ENCODE measurements around the gene TNNC1.

The TNNC1 gene

DNA sequence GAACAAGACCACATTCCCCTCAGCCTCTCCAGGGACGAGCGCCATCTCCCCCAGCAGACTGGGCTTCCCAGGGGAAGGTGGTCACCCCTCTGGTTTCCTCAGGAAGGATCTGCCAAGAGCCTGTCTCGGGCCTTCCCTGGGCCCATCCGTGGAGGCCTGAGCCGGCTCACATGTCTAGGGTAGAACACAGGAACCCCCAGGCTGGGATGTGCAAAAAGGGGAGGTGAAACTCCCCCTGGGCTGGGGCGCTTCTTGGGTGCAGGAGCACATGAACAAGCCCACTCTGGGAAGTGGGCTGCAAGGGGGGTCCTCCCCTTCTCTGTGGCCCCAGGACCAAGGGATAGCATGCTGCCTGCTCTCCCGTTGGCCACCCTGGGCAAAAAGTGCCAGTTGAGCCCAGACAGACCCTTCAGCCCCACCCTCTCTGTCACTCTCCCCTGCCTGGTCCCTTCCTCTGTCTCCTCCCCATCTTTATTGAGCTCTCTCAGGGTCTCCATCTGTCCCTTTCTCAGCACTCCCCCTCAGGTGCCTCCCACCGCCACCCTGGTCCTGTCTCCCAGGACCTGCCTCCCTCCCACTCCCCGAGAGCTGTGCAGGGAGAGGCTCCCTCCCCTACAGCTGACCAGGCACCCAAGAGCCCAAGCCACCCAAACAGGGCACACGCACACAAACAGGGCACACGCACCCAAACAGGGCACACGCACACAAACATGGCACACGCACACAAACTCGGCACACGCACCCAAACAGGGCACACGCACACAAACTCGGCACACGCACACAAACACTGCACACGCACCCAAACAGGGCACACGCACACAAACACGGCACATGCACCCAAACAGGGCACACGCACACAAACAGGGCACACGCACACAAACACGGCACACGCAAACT lies 9.8 kb downstream of the TNNC1 start:
- DNase-seq (ENCODE audit: low spot score), result no peak

DNA sequence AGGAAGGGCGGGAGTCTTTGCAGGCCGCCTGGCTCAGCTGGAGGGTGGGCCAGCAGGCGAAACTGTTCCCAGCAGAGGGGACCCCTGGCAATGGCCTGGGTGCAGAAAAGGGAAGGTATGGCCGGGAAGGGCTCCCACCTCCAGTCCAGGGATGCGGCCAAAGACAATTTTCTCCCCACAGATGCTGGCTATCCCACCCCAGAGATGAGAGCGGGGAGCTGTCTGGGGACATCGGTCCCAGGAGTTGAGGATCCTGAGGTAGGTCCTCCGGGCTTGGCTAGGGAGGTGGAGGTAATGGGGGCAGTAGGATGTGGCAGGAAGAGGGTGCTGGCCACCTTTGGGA lies 10.6 kb downstream of the TNNC1 start:
- no peak for DNase-seq (ENCODE audit: low spot score)

DNA sequence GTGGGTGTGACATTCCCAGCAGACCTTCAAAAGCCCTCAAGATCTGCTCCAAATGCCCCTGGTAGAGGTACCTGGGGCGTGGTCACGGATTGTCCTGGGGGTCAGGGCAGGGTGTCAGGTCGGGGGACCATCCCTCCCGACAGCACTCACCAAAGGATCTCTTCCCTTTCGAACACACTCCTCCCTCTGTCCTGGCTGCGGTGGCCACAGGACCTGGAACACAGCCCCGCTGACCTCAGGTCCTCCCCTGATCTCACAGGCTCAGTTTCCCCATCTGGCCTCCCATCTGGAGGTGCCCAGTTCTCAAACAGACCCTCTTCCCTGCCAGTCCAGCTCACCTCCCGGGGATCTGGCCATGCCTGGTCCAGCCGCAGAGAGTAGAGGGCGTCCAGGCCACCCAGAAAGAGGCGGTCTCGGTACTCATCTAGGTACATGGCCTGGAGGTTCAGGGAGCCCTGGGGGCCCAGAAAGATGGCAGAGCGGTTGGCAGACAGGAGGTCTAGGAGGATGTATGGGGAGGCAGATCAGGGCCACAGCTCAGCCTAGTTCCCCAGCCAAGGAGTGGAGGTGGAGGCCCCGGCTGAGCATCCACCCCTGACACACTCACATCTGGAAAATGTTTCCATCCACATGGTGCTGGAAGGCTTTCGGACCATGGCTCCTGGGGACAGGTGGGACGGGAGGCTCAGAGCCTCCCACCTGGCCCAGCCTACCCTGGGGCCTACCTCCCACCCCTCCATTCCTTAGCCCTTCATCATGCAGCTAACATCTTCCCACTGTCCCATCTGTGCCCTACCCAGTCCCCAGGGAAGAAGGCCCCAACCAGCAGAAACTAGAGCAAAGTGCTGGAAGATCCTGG lies 11.2 kb downstream of the TNNC1 start:
- no peak for DNase-seq (ENCODE audit: low spot score)

DNA sequence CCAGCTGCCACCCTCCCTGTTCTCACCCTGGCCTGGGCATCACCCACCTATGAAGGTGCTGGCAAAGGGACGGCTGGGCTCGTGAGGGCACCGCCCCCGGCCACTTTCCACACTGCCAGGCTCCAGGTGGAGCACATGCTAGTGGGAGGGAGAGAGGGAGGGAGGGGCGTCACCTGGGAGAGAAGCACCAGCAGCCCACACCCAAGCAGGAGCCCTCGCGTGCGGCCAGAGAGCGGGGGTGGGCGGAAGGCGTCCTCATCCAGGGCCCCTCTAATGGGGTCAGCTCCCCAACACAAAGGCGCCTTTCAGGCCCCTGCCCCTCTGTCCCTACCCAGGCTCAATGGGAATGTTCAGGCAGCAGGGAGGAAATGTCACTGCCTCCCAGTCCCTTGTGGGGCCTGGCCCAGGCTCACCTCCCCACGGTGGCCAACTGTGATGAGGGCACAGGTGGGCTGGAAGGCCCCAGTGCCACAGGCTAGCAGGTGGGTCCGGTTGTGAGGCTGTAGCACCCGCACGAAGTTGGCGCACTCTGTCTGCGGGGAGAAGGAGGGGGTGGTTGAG lies 12.0 kb downstream of the TNNC1 start:
- no peak for DNase-seq (ENCODE audit: low spot score)

DNA sequence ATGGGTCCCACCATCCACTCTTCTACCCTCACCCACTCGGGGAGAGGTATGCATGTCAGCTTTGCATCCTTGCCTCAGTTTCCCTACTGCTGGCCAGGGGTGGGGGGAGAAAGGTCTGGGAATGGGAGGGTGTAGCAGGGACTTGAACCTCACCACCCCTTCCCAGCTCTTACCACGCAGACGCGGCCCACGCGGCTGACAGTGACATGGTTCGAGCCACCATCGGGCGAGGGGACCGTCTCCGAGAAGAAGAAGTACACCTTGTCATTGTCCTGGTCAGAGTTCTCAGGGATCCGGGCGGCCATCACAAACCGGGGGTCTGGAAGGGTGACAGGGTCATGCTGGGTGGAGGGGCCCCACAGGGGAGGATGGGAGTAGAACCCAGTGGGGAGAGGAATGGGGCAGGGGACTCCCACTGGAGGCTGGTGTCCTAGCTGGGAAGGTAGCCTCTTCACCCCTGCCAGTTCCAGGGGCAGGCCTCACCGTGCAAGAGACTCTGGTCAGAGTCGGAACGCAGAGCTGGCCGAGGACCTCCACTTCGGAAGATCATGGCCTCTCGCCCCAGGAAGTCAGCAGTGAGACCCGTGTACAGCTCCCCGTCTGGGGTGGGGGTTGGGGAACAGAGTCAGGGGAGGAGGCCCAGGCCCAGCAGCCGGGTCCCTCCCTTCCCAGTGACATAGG lies 12.6 kb downstream of the TNNC1 start:
- no peak for DNase-seq (ENCODE audit: low spot score)

DNA sequence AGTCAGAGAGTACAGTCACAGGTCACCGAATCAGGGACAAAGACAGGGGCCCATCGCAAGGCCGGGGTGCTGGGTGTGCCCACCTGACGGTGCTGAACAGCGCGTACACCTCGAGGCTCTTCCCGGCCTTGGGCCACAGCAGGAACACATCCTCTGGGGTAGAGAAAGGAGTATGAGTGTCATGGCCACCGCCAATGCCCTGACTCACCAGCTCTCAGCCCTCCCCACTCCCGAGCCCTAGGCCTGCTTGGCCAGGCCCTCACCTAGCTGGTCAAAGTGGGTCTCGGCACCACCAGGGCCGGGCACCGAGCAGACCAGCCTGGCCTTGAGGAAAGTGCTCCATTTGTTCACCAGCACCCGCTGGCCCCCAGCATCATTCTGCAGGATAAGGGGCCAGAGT lies 13.2 kb downstream of the TNNC1 start:
- DNase-seq (ENCODE audit: low spot score), result no peak

DNA sequence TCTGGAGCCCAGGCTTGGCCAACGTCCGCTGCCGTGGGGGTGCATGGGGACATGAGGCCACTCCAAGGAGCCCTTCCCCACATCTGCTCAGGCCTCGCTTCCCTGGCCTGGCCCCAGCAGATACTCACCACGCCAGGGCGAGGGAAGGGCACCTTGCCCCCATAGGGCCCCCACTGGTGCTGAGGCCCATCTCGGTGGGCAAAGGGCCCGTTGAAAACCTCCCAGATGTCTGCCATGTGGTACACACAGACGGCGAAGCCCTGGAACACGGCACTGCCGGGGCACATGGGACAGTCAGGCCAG lies 13.6 kb downstream of the TNNC1 start:
- DNase-seq (ENCODE audit: low spot score), result no peak

DNA sequence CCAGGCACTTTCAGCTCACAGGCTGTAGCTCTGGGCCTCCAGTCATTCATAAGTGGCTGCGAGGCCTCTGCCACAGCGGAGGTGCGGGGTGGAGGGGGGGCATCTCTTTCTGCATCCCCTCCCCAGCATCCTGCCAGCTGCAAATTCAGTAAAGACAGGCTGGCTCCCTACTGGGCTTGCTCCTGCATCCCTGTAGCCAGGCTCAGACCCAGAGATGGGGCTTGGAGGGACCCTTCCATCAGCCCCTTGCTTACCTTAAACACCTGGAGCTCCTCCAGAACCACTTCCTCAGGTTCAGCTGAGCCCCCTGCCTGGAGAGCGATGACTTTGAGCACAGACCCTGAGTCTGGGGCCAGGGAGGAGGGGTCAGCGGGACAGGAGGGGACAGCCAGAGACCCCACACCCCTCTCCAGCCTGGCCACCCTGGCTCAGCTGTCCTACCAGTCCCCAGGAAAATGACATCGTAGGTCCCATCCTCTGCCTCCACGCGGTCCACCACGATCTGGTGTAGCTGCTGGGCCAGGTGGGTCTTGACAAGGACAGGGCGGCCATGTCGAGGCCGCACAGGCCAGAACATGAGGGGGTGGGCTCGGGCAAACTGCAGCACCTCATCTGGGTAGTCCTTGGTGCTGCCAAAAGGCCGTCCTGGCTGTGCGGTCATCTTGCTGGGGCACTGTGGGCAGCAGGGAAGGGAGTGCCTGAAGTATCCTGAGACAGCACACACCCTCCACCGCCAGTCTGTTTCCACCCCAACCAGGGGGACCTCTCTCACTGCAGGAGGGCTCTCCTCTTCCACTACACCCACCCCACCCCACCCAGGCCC lies 14.2 kb downstream of the TNNC1 start:
- no peak for DNase-seq (ENCODE audit: low spot score)

DNA sequence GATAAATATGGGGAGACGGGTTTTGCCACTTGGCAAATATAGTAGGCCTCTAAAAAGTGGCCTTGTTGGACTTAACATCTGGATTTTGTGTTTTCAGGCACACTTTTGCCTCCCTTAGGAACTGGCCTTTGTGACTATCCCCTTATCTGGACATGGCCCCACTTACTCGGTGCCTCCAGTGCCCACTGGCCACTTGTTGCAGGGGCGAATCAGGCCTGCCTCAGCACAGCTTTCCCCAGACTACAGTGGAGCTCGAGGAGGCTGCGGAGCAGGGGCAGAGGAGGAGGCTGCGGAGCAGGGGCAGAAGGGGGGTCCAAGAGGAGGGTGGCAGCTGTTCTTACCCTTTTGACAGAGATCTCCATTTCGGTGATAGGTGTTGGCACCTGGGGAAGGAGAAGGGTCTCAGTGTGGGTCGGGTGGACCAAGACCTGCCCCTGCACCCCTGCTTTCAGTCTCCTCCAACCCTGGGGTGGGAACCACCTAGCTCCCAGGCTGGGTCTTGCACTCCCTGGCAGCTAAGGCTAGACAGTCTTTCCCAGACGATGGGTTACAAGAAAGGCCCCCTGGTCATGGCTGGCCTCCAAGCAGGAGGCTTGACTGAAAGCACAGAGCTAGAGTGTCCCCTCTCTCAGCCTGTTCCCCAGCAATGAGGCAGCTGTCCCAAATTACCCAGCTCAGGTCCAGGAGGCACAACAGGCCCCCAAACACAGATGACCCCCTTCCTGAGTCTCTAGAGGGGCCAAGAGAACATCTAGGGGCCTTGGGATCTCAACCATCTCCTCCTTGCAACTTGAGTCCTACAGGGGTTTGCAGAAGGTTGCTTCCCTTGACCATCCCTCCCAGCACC lies 15.0 kb downstream of the TNNC1 start:
- no peak for DNase-seq (ENCODE audit: low spot score)

DNA sequence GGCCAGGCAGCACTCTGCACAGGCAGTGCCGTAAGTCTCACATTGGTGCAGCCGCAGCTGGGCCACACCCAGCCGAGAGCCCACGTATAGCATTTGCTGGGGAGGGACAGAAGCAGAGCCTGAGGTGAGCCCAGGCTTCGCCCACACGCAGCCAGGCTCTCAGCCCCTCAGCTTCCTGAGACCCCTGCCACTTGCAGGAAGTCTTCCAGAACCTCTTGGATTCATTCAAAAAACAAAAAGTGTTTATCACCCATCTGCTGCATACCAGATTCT lies 15.8 kb downstream of the TNNC1 start:
- no peak for DNase-seq (ENCODE audit: low spot score)

DNA sequence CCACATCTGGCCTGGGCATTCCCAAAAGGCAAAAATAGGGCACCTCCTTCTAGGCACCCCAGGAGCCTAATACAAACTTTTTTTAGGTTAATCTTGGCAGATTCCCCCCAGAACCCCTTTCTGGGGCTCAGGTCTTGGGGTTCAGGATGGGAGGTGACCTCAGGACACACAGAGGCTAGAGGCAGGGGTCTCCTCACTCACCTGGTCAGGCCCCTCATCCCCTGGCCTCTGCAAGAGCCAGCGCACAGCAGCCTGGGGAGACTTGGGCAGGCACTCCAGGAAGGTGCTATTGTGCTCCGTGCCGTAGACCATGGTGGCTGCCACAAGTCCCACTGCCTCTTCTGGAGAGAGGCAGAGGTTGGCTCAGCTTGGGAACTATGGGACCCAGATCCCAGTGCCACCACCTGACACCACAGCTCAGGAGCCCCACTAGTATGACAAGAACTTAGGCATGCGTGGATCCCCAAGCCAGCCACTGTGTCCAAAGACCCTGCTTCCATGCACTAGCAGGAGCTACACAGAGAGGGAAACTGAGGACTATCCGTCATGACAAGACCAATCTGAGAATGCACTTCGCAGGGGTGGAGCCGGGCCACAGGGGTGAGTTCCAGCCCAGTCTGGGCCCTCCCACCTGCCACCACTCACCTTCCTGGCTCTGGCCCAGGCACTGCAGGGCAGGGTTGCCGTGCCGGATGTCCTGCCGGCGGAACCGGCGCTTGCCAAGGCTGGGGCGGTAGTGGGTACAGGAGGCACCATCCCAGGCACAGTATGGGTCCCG lies 16.3 kb downstream of the TNNC1 start:
- no peak for DNase-seq (ENCODE audit: low spot score)

DNA sequence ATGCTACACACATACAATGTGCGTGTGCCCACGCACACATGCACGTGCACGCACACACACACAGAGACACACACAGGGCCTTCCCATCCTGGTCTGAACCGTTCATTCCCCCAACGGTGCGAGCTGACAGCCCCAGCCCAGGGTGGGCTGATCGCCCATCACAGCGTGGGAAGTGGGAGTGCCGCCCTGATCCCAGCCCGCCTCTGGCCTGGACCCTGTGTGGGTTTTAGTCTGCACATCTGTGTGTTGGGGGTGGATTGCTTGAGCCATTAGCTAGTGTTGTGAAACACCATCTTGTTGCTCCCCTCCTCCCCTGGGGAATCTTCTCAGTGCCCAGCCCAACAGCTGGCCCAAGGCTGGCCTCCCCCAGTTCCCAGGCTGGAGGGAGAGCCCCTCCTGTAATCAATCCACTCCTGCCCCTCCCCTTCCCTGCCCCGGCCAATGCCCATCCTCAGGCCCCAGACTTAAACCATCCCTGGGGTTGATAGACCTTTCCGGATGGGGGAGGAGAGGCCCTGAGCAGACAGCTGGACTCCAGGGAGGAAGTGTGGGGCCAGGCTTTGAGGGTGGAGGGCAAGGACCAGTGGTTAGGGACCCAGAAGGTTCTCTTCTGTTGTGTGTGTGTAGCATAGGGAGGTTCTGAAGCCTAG lies 17.2 kb downstream of the TNNC1 start:
- DNase-seq (ENCODE audit: low spot score), result no peak

DNA sequence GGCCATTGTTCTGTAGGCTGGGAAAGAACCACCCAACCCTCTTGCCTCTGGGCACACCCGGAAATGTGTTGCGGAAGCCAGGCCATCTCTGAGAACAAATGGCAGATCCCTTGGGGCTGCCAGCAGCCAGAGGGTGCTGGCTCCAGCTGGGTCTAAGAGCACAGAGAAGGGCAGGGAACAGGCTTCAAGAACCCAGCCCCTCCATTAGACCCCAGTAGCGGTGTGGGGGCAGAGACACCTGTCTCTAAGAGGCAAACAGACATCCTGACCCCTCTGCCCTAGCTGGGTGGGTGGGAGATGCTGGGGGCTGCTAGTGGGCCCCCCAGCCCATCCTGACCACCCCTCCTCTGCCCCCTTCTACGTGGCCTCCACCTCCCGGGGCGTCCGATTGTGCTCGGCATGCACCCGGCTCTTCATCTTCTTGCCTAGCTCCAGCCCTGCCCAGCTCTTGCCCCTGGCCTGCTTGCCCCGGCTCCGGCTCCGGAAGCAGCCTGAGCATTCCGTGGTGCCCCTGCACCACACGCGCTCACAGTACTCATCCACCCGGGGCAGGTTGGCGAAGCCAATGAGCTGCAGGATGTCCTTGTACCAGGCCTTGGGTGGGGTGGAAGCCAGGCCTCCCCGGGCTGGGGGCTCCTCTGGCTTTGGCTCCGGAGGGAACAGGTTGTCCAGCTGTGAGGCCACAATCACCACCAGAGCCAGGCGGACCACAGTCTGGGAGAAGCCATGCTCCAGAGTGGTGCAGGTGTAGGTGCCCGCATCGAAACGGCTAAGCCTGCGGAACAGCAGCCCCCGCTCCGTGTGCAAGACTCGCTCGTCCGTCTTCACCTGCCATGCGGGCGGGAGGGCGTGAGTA lies 18.4 kb downstream of the TNNC1 start:
- DNase-seq (ENCODE audit: low spot score), result no peak

DNA sequence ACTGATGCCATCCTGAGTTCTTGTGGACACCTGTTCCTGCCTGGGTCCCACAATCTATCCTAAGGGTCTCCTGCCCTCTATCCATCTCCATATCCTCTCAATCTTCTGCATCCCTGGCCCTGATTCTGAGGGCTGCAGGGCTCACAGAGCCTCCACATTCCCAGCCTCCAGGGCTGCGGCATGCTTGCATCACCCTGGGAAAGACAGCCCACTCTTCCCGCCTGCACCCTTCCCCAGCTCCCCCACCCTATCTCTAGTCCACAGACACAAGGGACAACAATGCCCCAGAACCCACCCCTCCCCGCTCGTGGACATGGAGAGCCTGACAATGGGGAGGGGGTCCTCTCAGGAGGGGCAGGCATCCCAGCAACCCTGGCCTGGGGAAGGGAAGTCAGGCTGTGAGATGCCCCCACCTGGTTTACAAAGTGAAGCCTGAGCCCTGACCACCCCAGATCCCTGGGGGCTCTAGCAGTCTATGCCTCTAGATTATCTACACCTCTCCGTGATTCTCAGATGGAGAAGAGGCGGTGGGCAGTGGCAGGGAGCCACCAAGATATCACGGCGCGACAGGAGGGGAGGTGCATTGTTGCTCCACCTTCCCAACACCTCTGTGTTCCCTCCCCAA lies 19.2 kb downstream of the TNNC1 start:
- DNase-seq (ENCODE audit: low spot score), result no peak

DNA sequence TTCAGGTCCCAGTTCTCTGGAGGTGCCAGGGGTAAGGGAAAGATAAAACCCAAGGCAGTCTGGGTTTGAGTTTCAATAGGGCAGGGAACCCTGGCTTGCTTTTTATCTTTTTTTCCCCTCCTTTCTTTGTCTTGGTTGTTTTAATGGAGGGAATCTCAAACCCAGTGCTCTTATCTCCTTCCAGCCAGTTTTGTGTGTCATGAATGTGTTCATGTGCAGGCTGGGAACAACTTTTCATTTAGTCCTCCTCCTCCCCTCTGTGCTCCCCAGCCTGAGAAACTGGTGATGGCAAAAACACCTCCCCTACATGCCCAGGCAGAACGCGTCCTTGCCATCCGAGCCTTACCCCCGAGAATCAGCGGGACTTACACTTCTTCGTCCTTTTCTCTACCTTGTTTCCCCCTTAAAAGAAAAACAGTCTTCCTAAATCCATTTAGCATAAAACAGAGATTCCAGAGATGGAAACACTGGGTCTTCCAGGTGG lies 19.8 kb downstream of the TNNC1 start:
- no peak for DNase-seq (ENCODE audit: low spot score)

DNA sequence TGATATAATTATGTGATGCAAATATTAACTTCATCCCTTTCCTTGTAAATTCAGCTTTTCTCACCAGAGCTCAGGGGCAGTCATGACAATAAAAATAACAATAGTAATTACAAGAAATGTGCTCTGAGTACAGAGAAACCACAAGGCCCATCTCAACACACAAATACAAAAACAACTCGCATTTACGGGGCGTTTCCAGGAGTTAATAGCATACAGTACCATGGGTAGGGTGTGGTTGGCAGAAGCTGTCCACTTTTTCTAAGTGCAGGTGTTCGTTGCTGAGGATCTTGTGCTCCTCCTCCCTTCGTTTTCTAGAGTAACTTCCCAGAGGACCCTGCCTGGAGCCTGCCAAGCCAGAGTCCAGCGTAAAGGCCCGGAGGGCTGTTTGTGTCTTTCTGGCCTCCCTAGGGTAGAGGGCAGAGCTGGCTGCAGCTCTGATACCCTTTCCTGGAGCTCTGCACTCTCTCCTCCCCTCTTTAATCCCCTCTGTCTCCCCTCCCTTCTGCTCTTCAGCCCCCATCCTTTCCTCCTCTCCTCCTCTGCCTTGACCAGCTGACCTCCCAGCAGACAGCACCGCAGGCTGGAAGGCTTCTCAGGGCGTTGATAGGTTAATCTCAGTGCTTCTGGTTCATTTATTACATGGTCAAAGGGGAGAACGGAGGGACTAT lies 20.4 kb downstream of the TNNC1 start:
- DNase-seq (ENCODE audit: low spot score), result no peak

DNA sequence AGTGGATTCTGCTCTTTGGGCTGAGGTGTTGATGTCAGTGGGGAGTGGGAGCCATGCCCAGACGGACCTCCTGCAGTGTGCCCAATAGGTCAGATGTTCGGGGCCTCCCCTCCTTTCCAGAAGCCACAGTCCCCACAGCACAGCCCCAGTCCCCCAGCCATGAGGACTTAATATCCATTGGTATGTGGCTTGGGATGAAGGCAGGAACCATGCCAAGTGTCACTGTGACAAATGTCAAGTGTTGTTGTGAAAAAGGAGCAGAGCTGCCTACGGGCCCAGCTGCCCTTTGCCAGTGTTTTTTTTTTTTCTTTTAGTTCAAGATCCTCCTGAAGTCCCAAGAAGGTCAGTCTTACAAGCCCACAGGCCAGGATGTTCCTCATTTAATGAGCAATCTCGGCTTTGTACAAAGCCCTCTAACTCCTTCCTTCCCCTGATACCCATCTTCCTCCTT lies 21.1 kb downstream of the TNNC1 start:
- DNase-seq (ENCODE audit: low spot score), result no peak
